Measurements from ENCODE around the gene COPA.

Gene COPA

DNA sequence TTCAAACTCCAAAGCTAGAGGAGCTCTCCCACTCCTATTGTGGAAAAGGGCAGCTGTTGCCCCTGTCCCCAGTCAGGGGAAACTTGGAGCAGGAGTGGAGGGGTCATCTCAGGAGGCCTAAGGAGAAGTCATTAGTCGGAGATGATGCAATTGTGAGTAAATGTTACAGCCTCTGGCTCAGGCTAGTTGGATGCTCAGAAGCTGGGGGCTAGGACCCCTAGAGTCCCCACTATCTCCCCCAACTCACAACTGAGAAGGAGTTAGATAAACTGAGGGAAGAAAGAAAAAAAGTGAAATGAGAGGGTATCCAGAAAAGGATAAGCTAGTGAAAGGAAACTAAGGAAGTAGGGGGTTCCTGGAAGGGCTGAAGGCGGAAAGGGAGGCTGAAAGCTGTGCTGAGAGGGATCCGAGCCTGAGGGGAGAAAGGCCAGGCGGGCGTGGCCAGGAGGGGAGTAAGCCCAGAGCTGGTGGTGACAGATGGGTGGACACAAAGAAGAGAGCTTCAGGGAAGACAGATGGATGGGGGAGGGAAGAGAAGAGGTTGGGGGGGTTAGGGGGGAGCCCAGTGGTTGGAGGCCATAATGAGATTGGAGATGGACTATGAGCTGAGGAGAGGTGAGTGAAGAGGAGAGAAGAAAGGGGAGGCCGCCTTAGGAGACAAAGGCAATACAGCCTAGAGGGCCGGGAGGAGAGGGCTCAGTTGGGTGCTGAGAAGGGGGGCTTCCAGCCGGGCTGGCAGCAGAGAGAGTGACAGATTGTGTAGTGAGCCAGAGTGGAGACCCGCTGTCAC is 19.3 kb upstream of the COPA start:
- Histone ChIP-seq H3K4me1 (ENCODE audit: control insufficient read depth, insufficient read depth, low read length) (no peaks in the 10 kb centered on the region), H3K27me3 (ENCODE audit: control insufficient read depth, insufficient read depth, low read length) (no peaks in the 10 kb centered on the region), H3K9me3 (ENCODE audit: control insufficient read depth, insufficient read depth, low read length) (no peaks in the 10 kb centered on the region), H3K27ac (ENCODE audit: low read length) (no peak overlapping the region), H3K4me3 (ENCODE audit: low read length) (no peak overlapping the region), H3K36me3 (ENCODE audit: control insufficient read depth, insufficient read depth, low read length) (peaks cover 5% of the 10 kb centered on the region)
- DNase-seq (ENCODE audit: low read depth, low spot score), result no peak
- no CpG with 5 or more reads among the region's 9 CpGs for WGBS (ENCODE audit: insufficient coverage, insufficient read length)

- no peak for DNase-seq (ENCODE audit: low read depth, low spot score)
- H3K4me1 ChIP-seq (ENCODE audit: control insufficient read depth, insufficient read depth, low read length), result no peaks in the 10 kb centered on the region
- H3K27ac ChIP-seq (ENCODE audit: low read length), result no peak overlapping the region
- no peaks in the 10 kb centered on the region for H3K27me3 ChIP-seq (ENCODE audit: control insufficient read depth, insufficient read depth, low read length)
- no peaks in the 10 kb centered on the region for H3K9me3 ChIP-seq (ENCODE audit: control insufficient read depth, insufficient read depth, low read length)
- no CpG with 5 or more reads among the region's 4 CpGs for WGBS (ENCODE audit: insufficient coverage, insufficient read length)
- peaks cover 5% of the 10 kb centered on the region for H3K36me3 ChIP-seq (ENCODE audit: control insufficient read depth, insufficient read depth, low read length)
- H3K4me3 ChIP-seq (ENCODE audit: low read length), result no peak overlapping the region
Measured at GRCh38 chr1:160361814-160362167, 18.7 kb upstream of the COPA start.

GRCh38 chr1:160361199-160361598 is 18.1 kb upstream of the COPA start:
- Histone ChIP-seq H3K9me3 (ENCODE audit: control insufficient read depth, insufficient read depth, low read length) (no peaks in the 10 kb centered on the region), H3K27me3 (ENCODE audit: control insufficient read depth, insufficient read depth, low read length) (no peaks in the 10 kb centered on the region), H3K4me1 (ENCODE audit: control insufficient read depth, insufficient read depth, low read length) (no peaks in the 10 kb centered on the region), H3K36me3 (ENCODE audit: control insufficient read depth, insufficient read depth, low read length) (peaks cover 9% of the 10 kb centered on the region), H3K4me3 (ENCODE audit: low read length) (no peak overlapping the region), H3K27ac (ENCODE audit: low read length) (no peak overlapping the region)
- no peak for DNase-seq (ENCODE audit: low read depth, low spot score)
- WGBS (ENCODE audit: insufficient coverage, insufficient read length), result no CpG with 5 or more reads among the region's 2 CpGs

- no peak overlapping the region for H3K27ac ChIP-seq (ENCODE audit: low read length)
- peaks cover 17% of the 10 kb centered on the region for H3K36me3 ChIP-seq (ENCODE audit: control insufficient read depth, insufficient read depth, low read length)
- WGBS (ENCODE audit: insufficient coverage, insufficient read length), result no CpG with 5 or more reads among the region's 8 CpGs
Measured at GRCh38 chr1:160360227-160360695, 17.2 kb upstream of the COPA start.

DNA sequence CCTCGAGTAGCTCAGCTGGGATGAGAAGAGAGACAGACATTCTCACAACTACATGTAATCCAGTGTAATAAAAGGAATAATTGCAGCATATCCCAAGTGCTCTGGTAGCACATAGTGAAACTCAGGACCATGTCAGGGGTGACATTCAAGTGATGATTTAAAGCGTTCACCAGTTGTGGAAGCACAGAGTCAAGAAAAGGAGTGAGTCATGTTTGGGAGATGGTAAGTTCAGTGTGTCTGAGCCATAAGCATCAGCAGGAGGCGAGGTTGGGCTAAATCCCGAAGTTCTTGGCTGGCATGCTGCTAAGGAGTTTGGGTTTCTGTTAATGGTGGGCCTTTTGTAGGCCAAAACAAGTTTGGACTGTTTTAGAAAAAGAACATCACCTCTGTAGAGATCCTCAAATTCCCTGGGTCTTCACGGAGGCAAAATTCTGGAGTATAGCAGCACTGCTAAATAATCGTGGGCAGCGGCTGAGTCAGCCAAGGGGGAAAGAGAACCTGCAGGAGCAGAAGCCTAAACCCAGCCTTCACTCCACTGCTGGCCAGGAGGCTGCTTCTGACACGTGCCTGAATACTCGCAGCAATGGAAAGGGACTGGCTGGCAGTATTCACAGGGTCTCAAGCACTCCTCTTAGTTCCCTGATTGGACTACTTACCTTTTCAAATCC is 16.6 kb upstream of the COPA start:
- Histone ChIP-seq H3K4me1 (ENCODE audit: control insufficient read depth, insufficient read depth, low read length) (no peaks in the 10 kb centered on the region), H3K27me3 (ENCODE audit: control insufficient read depth, insufficient read depth, low read length) (no peaks in the 10 kb centered on the region), H3K27ac (ENCODE audit: low read length) (no peak overlapping the region), H3K4me3 (ENCODE audit: low read length) (no peak overlapping the region), H3K9me3 (ENCODE audit: control insufficient read depth, insufficient read depth, low read length) (no peaks in the 10 kb centered on the region), H3K36me3 (ENCODE audit: control insufficient read depth, insufficient read depth, low read length) (peaks cover 17% of the 10 kb centered on the region)
- whole genome bisulfite sequencing (ENCODE audit: insufficient coverage, insufficient read length), result no CpG with 5 or more reads among the region's 9 CpGs
- DNase-seq (ENCODE audit: low read depth, low spot score), result no peak

More at GRCh38 chr1:160360227-160360695, 17.2 kb upstream of the COPA start:
- no peaks in the 10 kb centered on the region for H3K9me3 ChIP-seq (ENCODE audit: control insufficient read depth, insufficient read depth, low read length)
- no peaks in the 10 kb centered on the region for H3K4me1 ChIP-seq (ENCODE audit: control insufficient read depth, insufficient read depth, low read length)
- DNase-seq (ENCODE audit: low read depth, low spot score), result no peak
- H3K27me3 ChIP-seq (ENCODE audit: control insufficient read depth, insufficient read depth, low read length), result no peaks in the 10 kb centered on the region
- H3K4me3 ChIP-seq (ENCODE audit: low read length), result no peak overlapping the region

GRCh38 chr1:160358073-160358472 is 15.0 kb upstream of the COPA start:
- no peak for DNase-seq (ENCODE audit: low read depth, low spot score)
- no peaks in the 10 kb centered on the region for H3K9me3 ChIP-seq (ENCODE audit: control insufficient read depth, insufficient read depth, low read length)
- peaks cover 24% of the 10 kb centered on the region for H3K36me3 ChIP-seq (ENCODE audit: control insufficient read depth, insufficient read depth, low read length)
- H3K27ac ChIP-seq (ENCODE audit: low read length), result no peak overlapping the region
- no peaks in the 10 kb centered on the region for H3K4me1 ChIP-seq (ENCODE audit: control insufficient read depth, insufficient read depth, low read length)
- WGBS (ENCODE audit: insufficient coverage, insufficient read length), result no CpG with 5 or more reads among the region's 4 CpGs
- no peak overlapping the region for H3K4me3 ChIP-seq (ENCODE audit: low read length)
- no peaks in the 10 kb centered on the region for H3K27me3 ChIP-seq (ENCODE audit: control insufficient read depth, insufficient read depth, low read length)

- no peak for DNase-seq (ENCODE audit: low read depth, low spot score)
- peaks cover 30% of the 10 kb centered on the region for H3K36me3 ChIP-seq (ENCODE audit: control insufficient read depth, insufficient read depth, low read length)
- H3K4me3 ChIP-seq (ENCODE audit: low read length), result no peak overlapping the region
- WGBS (ENCODE audit: insufficient coverage, insufficient read length), result no CpG with 5 or more reads among the region's 7 CpGs
- no peak overlapping the region for H3K27ac ChIP-seq (ENCODE audit: low read length)
- no peaks in the 10 kb centered on the region for H3K27me3 ChIP-seq (ENCODE audit: control insufficient read depth, insufficient read depth, low read length)
- H3K4me1 ChIP-seq (ENCODE audit: control insufficient read depth, insufficient read depth, low read length), result no peaks in the 10 kb centered on the region
- H3K9me3 ChIP-seq (ENCODE audit: control insufficient read depth, insufficient read depth, low read length), result no peaks in the 10 kb centered on the region
Measured at GRCh38 chr1:160357286-160358002, 14.4 kb upstream of the COPA start.

DNA sequence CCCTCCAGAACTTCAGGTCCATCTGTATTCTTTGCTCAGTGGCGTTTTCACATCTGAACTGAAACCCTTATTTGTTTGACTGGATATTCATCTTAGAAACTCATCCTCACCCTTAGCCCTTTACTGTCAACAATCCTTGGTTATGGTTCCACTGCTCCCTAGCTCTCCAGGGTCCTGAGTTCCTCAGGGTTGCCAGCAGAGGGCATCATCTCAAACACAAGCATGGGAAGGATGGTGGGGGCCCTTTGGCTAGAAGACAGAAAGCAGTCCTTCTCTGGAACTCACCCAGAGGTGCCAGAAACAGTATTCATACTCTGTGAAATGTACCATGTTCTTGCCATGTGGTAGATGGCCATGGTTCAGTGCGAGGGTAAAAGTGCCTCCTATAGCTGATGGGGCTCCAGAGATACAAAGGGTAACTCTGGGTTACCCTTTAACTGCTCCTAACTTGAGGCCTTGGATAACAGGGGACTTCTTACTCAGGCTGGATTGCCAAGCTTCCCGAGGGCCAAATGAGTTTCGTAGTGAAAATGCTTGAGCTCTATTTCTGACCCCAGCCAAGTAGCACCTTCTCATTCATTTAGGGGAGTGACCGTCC is 11.4 kb upstream of the COPA start:
- Histone ChIP-seq H3K4me3 (ENCODE audit: low read length) (no peak overlapping the region), H3K4me1 (ENCODE audit: control insufficient read depth, insufficient read depth, low read length) (no peaks in the 10 kb centered on the region), H3K27me3 (ENCODE audit: control insufficient read depth, insufficient read depth, low read length) (no peaks in the 10 kb centered on the region), H3K9me3 (ENCODE audit: control insufficient read depth, insufficient read depth, low read length) (no peaks in the 10 kb centered on the region), H3K36me3 (ENCODE audit: control insufficient read depth, insufficient read depth, low read length) (peaks cover 38% of the 10 kb centered on the region), H3K27ac (ENCODE audit: low read length) (no peak overlapping the region)
- WGBS (ENCODE audit: insufficient coverage, insufficient read length), result no CpG with 5 or more reads among the region's 5 CpGs
- no peak for DNase-seq (ENCODE audit: low read depth, low spot score)

GRCh38 chr1:160353223-160353622 is 10.2 kb upstream of the COPA start:
- Histone ChIP-seq H3K4me1 (ENCODE audit: control insufficient read depth, insufficient read depth, low read length) (no peaks in the 10 kb centered on the region), H3K27ac (ENCODE audit: low read length) (no peak overlapping the region), H3K36me3 (ENCODE audit: control insufficient read depth, insufficient read depth, low read length) (peaks cover 38% of the 10 kb centered on the region), H3K27me3 (ENCODE audit: control insufficient read depth, insufficient read depth, low read length) (no peaks in the 10 kb centered on the region), H3K9me3 (ENCODE audit: control insufficient read depth, insufficient read depth, low read length) (no peaks in the 10 kb centered on the region), H3K4me3 (ENCODE audit: low read length) (no peak overlapping the region)
- DNase-seq (ENCODE audit: low read depth, low spot score), result no peak
- WGBS (ENCODE audit: insufficient coverage, insufficient read length), result no CpG with 5 or more reads among the region's 2 CpGs

DNA sequence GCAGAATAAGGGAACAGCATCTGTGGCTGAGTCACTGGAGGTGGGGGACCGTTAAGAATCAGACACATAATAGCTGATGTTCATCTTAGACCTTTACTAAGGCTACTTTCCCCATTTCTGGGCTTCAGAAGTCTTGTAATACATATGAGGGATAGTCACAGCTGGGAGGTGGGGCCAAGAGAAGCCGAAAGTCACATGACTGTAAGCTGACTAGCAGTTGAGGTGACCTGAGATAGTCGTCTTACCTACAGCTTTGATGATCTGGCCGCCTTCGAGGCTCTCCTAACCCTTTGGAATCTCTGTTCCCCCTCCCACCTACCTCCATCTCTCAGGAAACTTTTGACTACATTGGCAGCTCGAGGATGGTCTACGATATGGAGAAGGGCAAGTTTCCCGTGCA is 9.5 kb upstream of the COPA start:
- no CpG with 5 or more reads among the region's 8 CpGs for WGBS (ENCODE audit: insufficient coverage, insufficient read length)
- Histone ChIP-seq H3K9me3 (ENCODE audit: control insufficient read depth, insufficient read depth, low read length) (no peaks in the 10 kb centered on the region), H3K36me3 (ENCODE audit: control insufficient read depth, insufficient read depth, low read length) (peaks cover 36% of the 10 kb centered on the region), H3K27me3 (ENCODE audit: control insufficient read depth, insufficient read depth, low read length) (no peaks in the 10 kb centered on the region), H3K27ac (ENCODE audit: low read length) (no peak overlapping the region), H3K4me3 (ENCODE audit: low read length) (no peak overlapping the region), H3K4me1 (ENCODE audit: control insufficient read depth, insufficient read depth, low read length) (no peaks in the 10 kb centered on the region)
- no peak for DNase-seq (ENCODE audit: low read depth, low spot score)

Measured in iPS DF 6.9 (cell line).